IPS-18c (cell line): Measurements from ENCODE around the gene CDKN2AIPNL.
"Not testable (repeated sequence)": the region's sequence is repeated elsewhere in the genome, so short reads cannot be mapped to it uniquely, and the experiment has no call there.

ENCODE experiments used
- H3K4me3 ChIP-seq: 2 replicates; pipeline ENCODE4 v1.7.0; 2013; ENCODE audit warnings: low read depth, mild to moderate bottlenecking, low read length, moderate library complexity; ENCODE audit not compliant: insufficient read depth
- H3K9me3 ChIP-seq: one replicate; pipeline ENCODE4 v1.6.1; 2013; ENCODE audit warnings: mild to moderate bottlenecking, low read length, moderate library complexity; ENCODE audit not compliant: control insufficient read depth, insufficient read depth

The CDKN2AIPNL gene

DNA sequence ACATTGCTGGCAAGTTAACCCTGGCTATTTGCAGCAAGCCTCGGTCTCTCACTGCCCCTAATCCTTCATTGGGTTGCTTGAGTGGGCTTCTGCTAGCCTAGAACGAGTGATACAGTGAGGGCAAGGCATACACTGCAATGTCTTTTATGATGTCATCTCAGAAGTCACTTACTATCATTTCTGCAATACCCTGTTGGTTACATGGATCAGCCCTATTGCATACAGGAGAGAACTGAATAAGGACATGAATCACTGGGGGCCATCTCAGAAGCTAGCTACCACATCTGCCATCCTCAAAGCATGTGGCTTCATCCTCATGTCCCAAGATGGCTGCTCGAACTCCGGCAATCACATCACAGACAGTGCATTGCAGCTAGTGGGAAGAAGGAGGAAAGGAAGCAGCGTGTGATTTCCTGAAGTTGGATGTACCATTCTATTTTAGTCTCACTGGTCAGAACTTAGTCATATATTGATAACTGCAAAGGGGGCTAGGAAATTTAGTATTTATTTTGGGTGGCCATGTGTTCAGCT, 33.3 kb upstream of the CDKN2AIPNL start:
- Histone ChIP-seq H3K9me3 (peaks cover 2% of the 10 kb centered on the region), H3K4me3 (no peak overlapping the region)

GRCh38 chr5:134440201-134440755, 28.6 kb upstream of the CDKN2AIPNL start:
- H3K9me3 ChIP-seq, result peaks cover 2% of the 10 kb centered on the region
- no peak overlapping the region for H3K4me3 ChIP-seq

DNA sequence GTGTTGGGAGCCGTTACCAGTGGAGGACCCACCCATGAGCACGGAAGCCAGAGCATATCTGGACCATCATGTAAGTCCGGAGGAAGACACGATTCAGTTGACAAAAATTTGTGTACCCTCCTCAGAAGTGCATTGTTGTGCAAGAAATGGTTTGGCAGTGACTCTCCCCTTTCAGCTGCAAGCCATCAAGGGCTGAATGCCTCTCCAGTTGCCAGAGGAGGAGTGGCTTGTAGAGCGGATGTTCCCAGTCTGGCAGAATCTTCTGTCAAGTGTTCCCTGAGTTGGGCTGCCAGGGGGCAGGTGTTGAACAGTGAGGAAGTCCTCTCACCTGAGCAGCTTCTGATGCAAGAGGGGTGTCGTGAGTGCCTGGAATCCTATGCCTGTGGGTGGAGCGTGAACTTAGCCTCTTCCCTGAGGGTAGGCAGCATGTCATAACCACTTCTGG, 27.6 kb upstream of the CDKN2AIPNL start:
- no peak overlapping the region for H3K4me3 ChIP-seq
- H3K9me3 ChIP-seq, result peaks cover 2% of the 10 kb centered on the region

- peaks cover 2% of the 10 kb centered on the region for H3K9me3 ChIP-seq
- no peak overlapping the region for H3K4me3 ChIP-seq
Observed at GRCh38 chr5:134438721-134439123, 27.0 kb upstream of the CDKN2AIPNL start.

DNA sequence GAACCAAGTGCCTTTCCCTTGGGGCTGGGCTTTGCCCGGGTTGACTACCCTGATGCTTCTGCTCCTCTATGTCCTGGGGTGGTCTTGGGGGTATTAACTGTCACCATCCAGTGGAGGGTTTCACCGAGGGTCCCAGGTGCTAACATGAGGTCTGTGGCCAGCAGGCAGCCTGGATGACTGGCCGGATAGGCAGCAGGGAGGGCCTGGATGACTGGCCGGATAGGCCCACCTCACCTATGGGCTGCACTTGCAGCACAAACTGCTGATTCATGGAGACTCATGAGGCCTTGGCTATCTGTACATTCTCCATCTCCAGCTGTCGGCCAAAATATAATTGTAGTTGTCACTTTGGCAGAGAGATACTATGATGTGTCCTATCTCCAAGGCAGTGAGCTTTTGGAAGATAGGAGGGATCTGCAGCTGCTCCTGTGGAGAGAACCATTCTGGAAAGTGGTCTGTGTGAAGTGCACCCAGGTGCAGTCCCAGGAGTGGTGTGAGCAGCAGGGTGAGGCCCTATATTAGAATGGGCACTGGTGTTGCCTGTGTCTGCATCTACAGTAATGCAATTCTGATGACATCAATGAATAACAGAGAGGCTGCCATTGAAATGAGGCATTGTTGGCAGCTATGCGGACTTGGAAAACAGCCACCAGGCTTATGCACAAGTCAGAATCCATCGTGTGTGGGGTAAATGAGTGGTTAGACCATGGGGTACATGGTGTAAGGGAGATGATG, 26.3 kb upstream of the CDKN2AIPNL start:
- no peak overlapping the region for H3K4me3 ChIP-seq
- no peaks in the 10 kb centered on the region for H3K9me3 ChIP-seq

- Histone ChIP-seq H3K9me3 (no peaks in the 10 kb centered on the region), H3K4me3 (no peak overlapping the region)
Observed at GRCh38 chr5:134437340-134437846, 25.7 kb upstream of the CDKN2AIPNL start.

DNA sequence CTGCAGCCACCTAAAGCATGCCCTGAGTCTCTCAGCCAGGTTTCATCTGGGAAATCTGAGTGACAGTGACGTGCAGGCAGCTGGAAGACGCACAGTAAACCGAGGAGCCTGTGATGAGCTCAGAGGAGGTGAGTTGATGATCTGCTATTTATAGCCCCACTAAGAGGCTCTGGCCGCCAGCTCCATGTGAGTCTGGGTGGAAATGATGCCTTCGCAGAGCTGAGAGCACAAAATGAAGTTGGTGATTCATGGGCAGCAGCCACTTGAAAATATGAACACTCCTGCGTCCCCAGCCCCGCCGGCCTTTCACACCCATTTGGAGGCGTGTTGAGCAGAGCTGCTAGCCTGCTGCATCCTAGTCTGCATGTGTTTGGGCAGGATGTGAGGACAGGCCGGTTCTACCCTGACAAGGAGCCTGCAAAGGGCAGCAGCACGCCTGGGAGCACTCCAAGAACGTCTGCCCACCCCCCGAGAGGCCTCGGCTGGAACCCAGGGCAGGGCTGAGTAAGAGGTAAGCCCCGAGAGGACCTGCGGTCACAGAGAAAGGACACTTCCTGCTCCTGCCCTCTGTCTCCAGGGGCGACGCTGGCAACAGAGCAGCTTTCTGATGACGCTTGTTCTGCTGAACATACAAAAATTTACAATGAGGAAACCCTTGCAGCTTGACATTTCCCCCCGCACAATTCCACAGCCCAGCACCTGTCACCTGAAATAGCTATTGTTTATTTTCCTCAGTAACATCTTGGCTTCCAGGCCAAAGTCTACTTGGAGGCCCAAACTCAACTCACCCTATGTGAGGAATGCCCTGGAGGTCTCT, 25.1 kb upstream of the CDKN2AIPNL start:
- Histone ChIP-seq H3K4me3 (no peak overlapping the region), H3K9me3 (no peaks in the 10 kb centered on the region)

GRCh38 chr5:134435560-134435959, 23.9 kb upstream of the CDKN2AIPNL start:
- H3K4me3 ChIP-seq, result no peak overlapping the region

GRCh38 chr5:134432677-134433359, 21.1 kb upstream of the CDKN2AIPNL start:
- Histone ChIP-seq H3K9me3 (no peaks in the 10 kb centered on the region), H3K4me3 (no peak overlapping the region)

More at GRCh38 chr5:134435560-134435959, 23.9 kb upstream of the CDKN2AIPNL start:
- H3K9me3 ChIP-seq, result no peaks in the 10 kb centered on the region

- H3K4me3 ChIP-seq, result no peak overlapping the region
- no peaks in the 10 kb centered on the region for H3K9me3 ChIP-seq
Observed at GRCh38 chr5:134432174-134432573, 20.5 kb upstream of the CDKN2AIPNL start.

- Histone ChIP-seq H3K9me3 (no peaks in the 10 kb centered on the region), H3K4me3 (no peak overlapping the region)
Observed at GRCh38 chr5:134430001-134430569, 18.4 kb upstream of the CDKN2AIPNL start.

- H3K9me3 ChIP-seq, result no peaks in the 10 kb centered on the region
Observed at GRCh38 chr5:134427540-134428041, 15.9 kb upstream of the CDKN2AIPNL start.

GRCh38 chr5:134426361-134426760, 14.7 kb upstream of the CDKN2AIPNL start:
- Histone ChIP-seq H3K9me3 (no peaks in the 10 kb centered on the region), H3K4me3 (no peak overlapping the region)

More at GRCh38 chr5:134427540-134428041, 15.9 kb upstream of the CDKN2AIPNL start:
- H3K4me3 ChIP-seq, result no peak overlapping the region

DNA sequence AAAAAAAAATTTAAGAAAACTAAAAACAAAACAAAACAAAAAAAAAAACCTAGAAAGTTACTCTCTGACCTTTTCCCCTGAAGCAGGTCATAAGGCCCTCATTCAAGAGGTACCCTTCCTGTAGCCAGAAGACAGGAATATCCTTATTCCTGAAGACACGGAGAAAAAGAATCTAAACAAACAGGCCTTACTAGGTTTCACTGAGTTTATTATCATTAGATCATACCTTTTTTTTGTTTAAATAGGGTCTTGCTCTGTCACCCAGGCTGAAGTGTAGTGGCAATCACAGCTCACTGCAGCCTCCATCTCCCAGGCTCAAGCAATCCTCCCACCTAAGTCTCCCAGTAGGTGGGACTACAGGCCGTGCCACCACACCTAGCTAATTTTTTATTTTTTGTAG, 11.7 kb upstream of the CDKN2AIPNL start:
- Histone ChIP-seq H3K4me3 (no peak overlapping the region), H3K9me3 (no peaks in the 10 kb centered on the region)

GRCh38 chr5:134422791-134423365, 11.2 kb upstream of the CDKN2AIPNL start:
- no peak overlapping the region for H3K4me3 ChIP-seq
- no peaks in the 10 kb centered on the region for H3K9me3 ChIP-seq

GRCh38 chr5:134421038-134421437, 9.4 kb upstream of the CDKN2AIPNL start:
- H3K9me3 ChIP-seq, H3K4me3 ChIP-seq: not testable (repeated sequence)
